ENCODE data around the gene PBOV1. TPM values are rescaled to one million over a fixed set of nuclear protein-coding genes. Genes with fewer than 3 reads are reported as not detected.

Gene PBOV1
- total and polyA plus RNA-seq, 2 experiments from 2014 or later = not detected

GRCh38 chr6:138258991-138259390, 40.7 kb upstream of the PBOV1 start:
- Histone ChIP-seq H3K4me3 (no peak overlapping the region), H3K9me3 (ENCODE audit: low read depth) (no peaks in the 10 kb centered on the region), H3K27ac (no peak overlapping the region), H3K36me3 (no peaks in the 10 kb centered on the region), H3K4me1 (ENCODE audit: low read depth) (no peaks in the 10 kb centered on the region), H3K27me3 (peaks cover 3% of the 10 kb centered on the region)
- TF ChIP-seq CTCF (IDR thresholded peaks at IDR 0.05; ENCODE audit: low read depth, low read length) = no peak
- DNase-seq (ENCODE audit: low read depth in 1 of 2, low spot score in 1 of 2) = no peak

- no peak for TF ChIP-seq CTCF (IDR thresholded peaks at IDR 0.05; ENCODE audit: low read depth, low read length)
- H3K4me1 ChIP-seq (ENCODE audit: low read depth) = no peaks in the 10 kb centered on the region
- no peaks in the 10 kb centered on the region for H3K36me3 ChIP-seq
- peaks cover 3% of the 10 kb centered on the region for H3K27me3 ChIP-seq
- H3K9me3 ChIP-seq (ENCODE audit: low read depth) = no peaks in the 10 kb centered on the region
- no peak overlapping the region for H3K4me3 ChIP-seq
- no peak overlapping the region for H3K27ac ChIP-seq
- no peak for DNase-seq (ENCODE audit: low read depth in 1 of 2, low spot score in 1 of 2)
These were observed 39.9 kb upstream of the PBOV1 start for GRCh38 chr6:138258197-138258596.

GRCh38 chr6:138257638-138258040, 39.3 kb upstream of the PBOV1 start:
- no peaks in the 10 kb centered on the region for H3K9me3 ChIP-seq (ENCODE audit: low read depth)
- H3K27me3 ChIP-seq = peaks cover 3% of the 10 kb centered on the region
- no peak overlapping the region for H3K4me3 ChIP-seq
- TF ChIP-seq CTCF (IDR thresholded peaks at IDR 0.05; ENCODE audit: low read depth, low read length) = no peak
- no peaks in the 10 kb centered on the region for H3K36me3 ChIP-seq
- DNase-seq (ENCODE audit: low read depth in 1 of 2, low spot score in 1 of 2) = no peak
- H3K27ac ChIP-seq = no peak overlapping the region
- H3K4me1 ChIP-seq (ENCODE audit: low read depth) = no peaks in the 10 kb centered on the region

- Histone ChIP-seq H3K4me1 (ENCODE audit: low read depth) (no peaks in the 10 kb centered on the region), H3K27ac (no peak overlapping the region), H3K27me3 (no peaks in the 10 kb centered on the region), H3K9me3 (ENCODE audit: low read depth) (no peaks in the 10 kb centered on the region), H3K4me3 (no peak overlapping the region), H3K36me3 (no peaks in the 10 kb centered on the region)
- no peak for TF ChIP-seq CTCF (IDR thresholded peaks at IDR 0.05; ENCODE audit: low read depth, low read length)
- no peak for DNase-seq (ENCODE audit: low read depth in 1 of 2, low spot score in 1 of 2)
These were observed 37.2 kb upstream of the PBOV1 start for GRCh38 chr6:138255443-138255842.

- no peak overlapping the region for H3K4me3 ChIP-seq
- no peaks in the 10 kb centered on the region for H3K27me3 ChIP-seq
- no peak for TF ChIP-seq CTCF (IDR thresholded peaks at IDR 0.05; ENCODE audit: low read depth, low read length)
- no peaks in the 10 kb centered on the region for H3K9me3 ChIP-seq (ENCODE audit: low read depth)
- no peaks in the 10 kb centered on the region for H3K36me3 ChIP-seq
- H3K4me1 ChIP-seq (ENCODE audit: low read depth) = no peaks in the 10 kb centered on the region
- DNase-seq (ENCODE audit: low read depth in 1 of 2, low spot score in 1 of 2) = no peak
- H3K27ac ChIP-seq = no peak overlapping the region
These were observed 35.4 kb upstream of the PBOV1 start for GRCh38 chr6:138253731-138254130.

Data from cardiac muscle cell (in vitro differentiated cells and primary cell).